Measurements from ENCODE around the gene CCT4.
A peak's percentile ranks its signal among the peaks of the same experiment; 100 is the strongest.
"Not testable (repeated sequence)": the region's sequence is repeated elsewhere in the genome, so short reads cannot be mapped to it uniquely, and the experiment has no call there.

Gene CCT4
- 116 to 128 (median 121) reads per million in 4 donors for total RNA-seq

GRCh38 chr2:61888267-61889055, at the start of gene CCT4:
Gene CCT4 (minus strand): TSS chr2:61888656. CDS start chr2:61888507, 149 bp downstream.
- peak; percentile 75 to 92 (median 83) for DNase-seq

DNA sequence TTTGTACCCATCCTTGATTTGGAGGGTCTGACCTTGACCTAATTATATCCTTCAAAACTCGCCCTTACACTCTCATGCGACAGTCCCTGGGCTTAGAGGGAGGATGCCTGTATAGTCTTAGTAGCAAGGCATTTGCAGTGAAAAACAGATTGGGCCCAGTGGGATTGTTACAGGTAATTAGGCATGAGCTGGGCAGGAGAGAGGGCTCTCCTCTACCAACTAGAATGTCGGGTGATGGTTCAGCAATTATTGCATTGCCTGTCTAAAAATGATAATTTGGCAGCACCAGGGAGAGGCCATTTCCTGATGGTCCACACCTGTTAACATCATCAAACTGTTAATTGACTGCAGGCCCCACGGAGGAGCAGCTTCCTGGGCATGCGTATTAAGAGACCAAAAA, 49.4 kb upstream of the CCT4 start:
- no peak for DNase-seq

DNA sequence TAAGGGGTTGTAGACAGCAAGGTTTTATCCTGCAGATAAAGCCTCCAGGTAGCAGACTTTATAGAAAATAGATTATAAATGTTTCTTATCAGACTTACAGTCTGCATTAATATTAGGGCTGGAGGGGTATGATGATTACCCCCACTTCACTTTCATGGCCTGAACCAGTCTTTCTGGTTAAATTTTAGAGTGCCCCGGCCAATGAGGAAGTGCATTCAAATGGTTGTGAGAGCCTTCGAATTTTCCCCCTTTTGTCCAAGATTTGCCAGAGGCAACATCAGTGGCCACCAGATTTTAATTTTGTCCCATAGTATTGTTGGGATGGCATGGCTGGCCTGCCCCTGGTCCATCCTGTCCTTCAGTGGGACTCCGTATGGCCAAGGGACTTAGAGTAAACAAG, 48.6 kb upstream of the CCT4 start:
- DNase-seq = no peak

- DNase-seq = no peak
These were observed 40.5 kb upstream of the CCT4 start for GRCh38 chr2:61928826-61929461.

DNA sequence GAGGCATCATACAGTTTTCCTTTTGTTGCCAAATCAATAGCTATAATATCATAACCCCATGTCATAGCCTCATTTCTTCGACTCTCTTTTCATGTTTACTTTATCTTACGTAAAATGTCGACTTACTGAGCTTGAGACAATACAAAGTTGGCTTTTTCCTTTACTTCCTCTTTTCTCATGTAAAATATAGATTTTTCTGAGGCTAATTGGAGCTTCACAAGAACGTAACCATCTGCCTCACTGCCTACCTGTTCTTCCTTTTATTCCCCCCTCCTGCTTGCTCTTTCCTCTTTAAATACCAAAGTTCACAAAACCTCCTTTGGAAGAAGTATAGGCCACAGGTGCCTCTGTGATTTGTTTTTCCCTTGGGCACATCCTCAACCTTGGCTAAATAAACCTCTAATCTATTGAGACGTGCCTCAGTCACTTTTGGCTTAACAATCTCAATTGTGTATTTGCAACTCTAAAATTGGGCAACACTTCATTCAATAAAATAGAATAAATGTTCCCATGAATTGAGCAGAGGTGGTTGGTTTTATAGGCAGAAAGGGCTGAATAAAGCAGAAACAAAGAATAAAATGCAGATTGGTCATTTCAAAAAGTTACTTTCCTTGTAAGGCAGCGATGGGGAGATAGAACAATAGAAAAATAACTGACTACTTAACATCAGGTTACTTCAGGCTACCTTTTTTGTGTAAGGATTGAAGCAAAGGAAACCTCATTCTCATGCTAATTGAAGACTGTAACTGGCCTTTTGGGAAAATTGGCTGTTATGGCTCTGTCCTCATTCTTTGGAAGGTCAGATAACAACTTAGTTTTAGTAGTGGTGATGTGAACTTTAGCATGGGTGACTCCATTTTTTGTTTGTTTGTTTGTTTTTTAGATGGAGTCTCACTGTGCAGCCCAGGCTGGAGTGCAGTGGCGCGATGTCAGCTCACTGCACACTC, 38.3 kb upstream of the CCT4 start:
- DNase-seq = no peak

- DNase-seq = no peak
These were observed 36.6 kb upstream of the CCT4 start for GRCh38 chr2:61924895-61925663.

- no peak for DNase-seq
These were observed 34.3 kb upstream of the CCT4 start for GRCh38 chr2:61922714-61923113.

DNA sequence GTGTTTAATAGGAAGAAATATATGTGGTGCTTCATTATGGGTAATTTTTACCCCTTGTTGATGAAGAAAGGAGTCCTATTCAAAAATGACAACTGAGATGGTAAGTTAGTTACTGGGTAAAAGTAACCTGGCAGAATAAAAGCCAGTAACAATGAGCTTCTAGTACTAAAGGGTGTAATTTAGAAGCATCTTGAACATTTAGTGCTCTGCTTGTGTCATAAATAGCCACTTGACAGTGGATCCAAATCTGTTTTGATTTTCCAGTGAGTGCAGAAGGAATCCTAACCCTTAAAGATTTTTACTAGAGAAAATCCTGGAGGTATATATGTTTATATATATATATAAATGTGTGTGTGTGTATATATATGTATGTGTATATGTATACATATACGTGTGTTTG, 32.1 kb upstream of the CCT4 start:
- DNase-seq = no peak

DNA sequence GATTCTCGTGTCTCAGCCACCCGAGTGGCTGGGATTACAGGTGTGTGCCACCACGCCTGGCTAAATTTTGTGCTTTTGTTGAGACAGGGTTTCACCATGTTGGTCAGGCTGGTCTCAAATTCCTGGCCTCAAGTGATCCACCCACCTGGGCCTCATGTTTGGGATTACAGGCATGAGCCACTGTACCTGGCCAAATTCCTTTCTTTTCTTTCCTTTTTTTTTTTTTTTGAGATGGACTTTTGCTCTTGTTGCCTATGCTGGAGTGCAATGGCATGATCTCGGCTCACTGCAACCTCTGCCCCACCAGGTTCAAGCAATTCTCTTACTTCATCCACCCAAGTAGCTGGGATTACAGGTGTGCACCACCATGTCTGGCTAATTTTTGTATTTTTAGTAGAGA, 26.3 kb upstream of the CCT4 start:
- DNase-seq = not testable (repeated sequence)

DNA sequence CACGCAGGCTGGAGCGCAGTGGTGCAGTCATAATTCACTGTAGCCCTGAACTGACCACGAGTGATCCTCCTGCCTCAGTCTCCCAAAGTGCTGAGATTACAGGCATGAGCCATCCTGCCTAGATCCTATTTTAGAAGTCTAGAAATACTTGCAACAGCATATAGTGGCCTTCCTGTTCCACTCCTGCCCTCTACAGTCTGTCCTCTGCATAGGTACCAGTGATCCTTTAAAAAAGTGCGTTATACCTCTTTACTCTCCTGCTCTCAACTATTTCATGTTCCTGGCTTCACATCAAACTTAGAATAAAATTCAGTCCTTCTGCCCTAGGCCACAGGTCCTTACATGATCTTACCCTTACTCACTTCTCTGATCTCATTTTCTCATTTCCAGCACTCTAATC, 23.1 kb upstream of the CCT4 start:
- DNase-seq = no peak

DNA sequence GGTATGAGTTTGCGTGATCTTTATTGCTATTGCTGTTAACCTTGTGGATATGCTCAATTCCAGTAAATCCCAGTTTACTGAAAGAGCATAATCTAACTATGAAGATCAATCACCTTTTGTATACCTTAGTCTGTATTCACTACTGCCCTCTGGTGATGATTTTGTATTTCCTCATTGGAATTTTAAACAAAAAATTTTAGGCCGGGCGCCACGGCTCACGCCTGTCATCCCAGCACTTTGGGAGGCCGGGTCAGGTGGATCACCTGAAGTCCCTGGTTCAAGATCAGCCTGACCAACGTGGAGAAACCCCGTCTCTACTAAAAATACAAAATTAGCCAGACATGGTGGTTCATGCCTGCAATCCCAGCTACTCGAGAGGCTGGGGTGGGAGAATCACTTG, 22.1 kb upstream of the CCT4 start:
- no peak for DNase-seq

DNA sequence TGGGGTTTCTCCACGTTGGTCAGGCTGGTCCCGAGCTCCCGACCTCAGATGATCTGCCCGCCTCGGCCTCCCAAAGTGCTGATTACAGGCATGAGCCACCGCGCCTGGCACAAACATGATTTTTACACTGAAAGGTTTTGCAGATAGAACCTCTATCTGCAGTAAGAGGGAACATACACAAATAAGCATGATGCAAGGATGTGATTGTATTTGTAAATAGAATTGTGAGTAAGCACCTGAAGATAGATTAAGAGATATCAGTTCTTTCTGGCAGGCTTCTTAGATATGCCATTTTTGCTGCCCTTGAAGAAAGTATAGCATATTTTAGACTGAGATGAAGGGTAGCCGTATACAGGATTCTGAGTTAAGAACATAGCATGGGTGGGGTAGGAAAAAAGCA, 20.7 kb upstream of the CCT4 start:
- no peak for DNase-seq

GRCh38 chr2:61906186-61906470, 17.7 kb upstream of the CCT4 start:
- no peak for DNase-seq

DNA sequence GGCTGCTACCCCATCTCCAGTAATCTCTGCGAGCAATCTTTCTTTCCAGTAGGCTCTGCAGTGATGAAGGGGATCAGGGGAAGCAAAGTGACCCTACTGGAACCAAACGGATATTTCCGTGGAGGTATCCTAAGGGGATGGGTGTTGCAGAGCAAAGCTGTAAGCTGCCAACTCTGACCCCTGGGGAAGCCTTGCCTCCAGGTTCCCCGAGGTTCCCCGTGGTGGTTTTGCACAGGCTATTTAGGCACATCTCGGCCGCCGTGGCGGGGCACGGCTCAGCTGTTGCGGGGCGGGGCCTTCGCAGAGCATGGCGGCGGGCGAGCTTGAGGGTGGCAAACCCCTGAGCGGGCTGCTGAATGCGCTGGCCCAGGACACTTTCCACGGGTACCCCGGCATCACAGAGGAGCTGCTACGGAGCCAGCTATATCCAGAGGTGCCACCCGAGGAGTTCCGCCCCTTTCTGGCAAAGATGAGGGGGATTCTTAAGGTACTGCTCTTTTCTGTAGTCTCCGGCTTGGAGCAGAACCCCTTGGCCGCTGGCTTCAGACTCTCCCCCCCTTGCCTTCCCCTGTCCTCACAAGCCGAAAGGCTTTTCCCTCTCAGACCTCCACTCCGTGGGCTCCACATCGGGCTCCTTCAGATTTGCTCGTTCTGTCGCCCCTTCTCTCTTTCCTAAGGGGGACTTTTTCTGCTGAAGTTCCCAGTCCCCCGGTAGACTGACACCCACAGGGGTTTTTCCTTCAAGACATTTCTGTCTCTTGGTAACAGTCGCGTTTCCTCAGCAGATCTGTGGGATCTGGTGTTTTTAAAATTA, 17.1 kb upstream of the CCT4 start, which contains the start of gene COMMD1:
TSS of gene COMMD1 (plus strand) at position 303 of the 814 bp plus-strand sequence. CDS start at position 308, 5 bp downstream.
- DNase-seq = peak; percentile 59 to 84 (median 69)

- DNase-seq = no peak
These were observed 11.8 kb upstream of the CCT4 start for GRCh38 chr2:61900281-61900680.

DNA sequence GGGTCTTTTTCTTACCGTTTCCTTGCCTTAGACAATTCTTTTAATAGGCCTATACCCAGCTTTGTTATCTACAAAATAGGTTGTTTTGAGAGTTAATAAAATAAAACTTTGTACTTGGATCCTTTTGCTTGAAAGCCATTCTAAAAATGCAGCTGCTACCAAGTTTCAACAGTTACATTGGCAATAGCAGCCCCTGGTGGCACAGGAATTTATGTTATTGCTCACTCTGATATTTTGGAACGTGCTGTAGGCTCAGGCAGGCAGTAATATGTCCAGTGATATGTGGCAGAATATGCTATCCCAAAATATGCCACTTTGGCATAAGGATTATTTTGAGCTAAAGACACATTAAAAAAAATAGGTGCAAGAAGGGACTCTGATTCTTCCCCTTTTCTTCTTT, 10.4 kb upstream of the CCT4 start:
- DNase-seq = no peak

DNA sequence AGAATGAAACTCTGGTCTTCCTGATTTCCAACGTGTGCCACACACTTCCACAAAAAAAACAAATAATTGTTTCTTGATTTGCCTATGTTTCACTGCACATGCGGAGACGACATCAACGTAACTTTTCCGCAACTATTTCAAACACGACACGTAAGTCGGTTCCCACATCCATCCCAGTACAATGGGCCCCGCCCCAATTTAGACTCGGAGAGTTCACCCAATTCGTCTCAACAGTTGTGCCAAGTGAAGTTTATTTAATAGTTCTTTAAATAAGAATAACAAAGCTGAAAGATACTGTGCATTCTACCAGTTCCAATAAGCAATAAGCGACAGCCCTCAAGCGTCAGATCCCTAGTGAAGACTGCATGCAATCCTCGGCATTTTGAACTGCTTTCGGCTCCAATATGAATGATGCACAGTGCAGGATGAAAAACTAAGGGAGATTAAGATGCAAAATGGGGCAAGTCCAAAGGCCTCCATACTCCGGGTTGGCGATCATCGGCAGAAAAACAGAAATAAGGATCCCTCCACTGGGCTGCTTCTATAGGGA, 664 bp downstream of the CCT4 start:
- peak in 1 of 5 donors; percentile 21 for DNase-seq

DNA sequence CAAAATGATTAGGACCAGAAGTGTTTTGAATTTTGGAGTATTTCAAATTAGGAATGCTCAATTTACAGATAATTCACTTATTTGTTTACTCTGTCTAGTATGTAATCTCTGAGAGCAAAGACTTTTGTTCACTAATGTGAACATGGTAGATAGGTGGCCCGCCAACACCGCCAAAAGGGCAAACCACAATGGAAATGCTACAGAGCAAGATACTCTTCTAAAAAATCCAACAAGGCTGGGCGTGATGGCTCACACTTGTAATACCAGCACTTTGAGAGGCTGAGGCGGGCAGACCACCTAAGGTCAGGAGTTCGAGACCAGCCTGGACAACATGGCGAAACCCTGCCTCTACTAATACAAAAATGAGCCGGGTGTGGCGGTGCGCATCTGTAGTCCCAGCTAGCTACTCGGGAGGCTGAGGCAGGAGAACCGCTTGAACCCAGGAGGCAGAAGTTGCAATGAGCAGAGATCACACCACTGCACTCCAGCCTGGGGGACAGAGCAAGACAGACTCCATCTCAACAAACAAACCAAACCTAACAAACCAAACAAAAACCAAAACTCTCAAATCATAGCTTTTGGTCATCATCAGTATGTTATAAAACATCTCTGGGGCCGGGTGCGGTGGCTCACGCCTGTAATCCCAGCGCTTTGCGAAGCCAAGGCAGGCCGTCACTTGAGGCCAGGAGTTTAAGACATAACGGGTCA, 2.4 kb downstream of the CCT4 start:
- DNase-seq = no peak

DNA sequence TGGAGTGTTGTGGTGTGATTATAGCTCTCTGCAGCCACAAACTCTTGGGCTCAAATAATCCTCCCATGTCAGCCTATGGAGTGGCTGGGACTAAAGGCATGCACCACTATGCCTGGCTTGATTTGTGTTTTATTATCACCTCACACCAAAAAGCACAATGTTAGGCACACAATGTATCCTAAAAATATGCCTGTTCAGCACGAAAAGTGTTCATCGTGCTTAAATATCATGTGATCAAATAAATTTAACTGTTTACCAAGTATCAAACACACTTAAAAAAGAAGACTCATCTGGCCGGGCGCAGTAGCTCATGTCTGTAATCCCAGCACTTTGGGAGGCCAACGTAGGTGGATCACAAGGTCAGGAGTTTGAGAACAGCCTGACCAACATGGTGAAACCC, 5.6 kb downstream of the CCT4 start:
- no peak for DNase-seq

DNA sequence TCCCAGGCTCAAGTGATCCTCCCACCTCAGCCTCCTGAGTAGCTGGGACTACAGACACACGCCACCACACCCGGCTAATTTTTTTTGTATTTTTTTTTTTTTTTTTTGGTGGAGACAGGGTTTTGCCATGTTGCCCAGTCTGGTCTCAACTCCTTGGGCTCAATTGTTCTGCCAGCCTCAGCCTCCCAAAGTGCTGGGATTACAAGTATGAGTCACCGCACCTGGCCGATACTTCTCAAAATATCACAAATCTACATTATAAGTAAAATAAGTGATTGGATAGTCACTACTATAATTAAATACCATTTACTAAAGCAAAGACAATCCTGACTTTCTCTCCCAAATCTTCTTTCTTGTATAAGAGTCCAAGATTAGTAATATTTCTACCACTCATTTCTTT, 9.1 kb downstream of the CCT4 start:
- DNase-seq = not testable (repeated sequence)

- DNase-seq = no peak
These were observed 9.7 kb downstream of the CCT4 start for GRCh38 chr2:61878761-61879160.

All from T-helper 1 cell (primary cell).